Measurements from ENCODE around the gene IQCN.

Gene IQCN

GRCh38 chr19:18227781-18228271, 46.4 kb downstream of the IQCN start:
- TF ChIP-seq SIN3A (IDR thresholded peaks at IDR 0.05; ENCODE audit: borderline replicate concordance, insufficient read depth, low read length) (no peak), REST (IDR thresholded peaks at IDR 0.05; ENCODE audit: insufficient read depth in 1 of 2, low read depth in 2 of 2, low read length in 2 of 2) (no peak), FOXP2 (optimal IDR thresholded peaks at IDR 0.05; ENCODE audit: borderline replicate concordance, extremely low read depth, extremely low read length, insufficient read depth) (no peak), POLR2AphosphoS5 (IDR thresholded peaks at IDR 0.05; ENCODE audit: low read depth, low read length) (no peak), TAF1 (IDR thresholded peaks at IDR 0.05; ENCODE audit: borderline replicate concordance, insufficient read depth, low read length) (no peak)

- TF ChIP-seq SIN3A (IDR thresholded peaks at IDR 0.05; ENCODE audit: borderline replicate concordance, insufficient read depth, low read length) (no peak), POLR2AphosphoS5 (IDR thresholded peaks at IDR 0.05; ENCODE audit: low read depth, low read length) (no peak), FOXP2 (optimal IDR thresholded peaks at IDR 0.05; ENCODE audit: borderline replicate concordance, extremely low read depth, extremely low read length, insufficient read depth) (no peak), REST (IDR thresholded peaks at IDR 0.05; ENCODE audit: insufficient read depth in 1 of 2, low read depth in 2 of 2, low read length in 2 of 2) (no peak), TAF1 (IDR thresholded peaks at IDR 0.05; ENCODE audit: borderline replicate concordance, insufficient read depth, low read length) (no peak)
These were observed 47.1 kb downstream of the IQCN start for GRCh38 chr19:18226956-18227780.

- TF ChIP-seq SIN3A (IDR thresholded peaks at IDR 0.05; ENCODE audit: borderline replicate concordance, insufficient read depth, low read length) (no peak), TAF1 (IDR thresholded peaks at IDR 0.05; ENCODE audit: borderline replicate concordance, insufficient read depth, low read length) (no peak), FOXP2 (optimal IDR thresholded peaks at IDR 0.05; ENCODE audit: borderline replicate concordance, extremely low read depth, extremely low read length, insufficient read depth) (no peak), REST (IDR thresholded peaks at IDR 0.05; ENCODE audit: insufficient read depth in 1 of 2, low read depth in 2 of 2, low read length in 2 of 2) (no peak), POLR2AphosphoS5 (IDR thresholded peaks at IDR 0.05; ENCODE audit: low read depth, low read length) (no peak)
These were observed 48.4 kb downstream of the IQCN start, which contains the start of gene PDE4C for GRCh38 chr19:18225702-18226468. TSS of gene PDE4C (minus strand) at chr19:18226438. CDS start at chr19:18226415, 23 bp downstream.

- TF ChIP-seq POLR2AphosphoS5 (IDR thresholded peaks at IDR 0.05; ENCODE audit: low read depth, low read length): no peak
- TF ChIP-seq SIN3A (IDR thresholded peaks at IDR 0.05; ENCODE audit: borderline replicate concordance, insufficient read depth, low read length): no peak
- TF ChIP-seq TAF1 (IDR thresholded peaks at IDR 0.05; ENCODE audit: borderline replicate concordance, insufficient read depth, low read length): no peak
- no peak for TF ChIP-seq FOXP2 (optimal IDR thresholded peaks at IDR 0.05; ENCODE audit: borderline replicate concordance, extremely low read depth, extremely low read length, insufficient read depth)
- TF ChIP-seq REST (IDR thresholded peaks at IDR 0.05; ENCODE audit: insufficient read depth in 1 of 2, low read depth in 2 of 2, low read length in 2 of 2): no peak
These were observed 48.9 kb downstream of the IQCN start for GRCh38 chr19:18225355-18225701.

Data from PFSK-1 (cell line).